Lower lobe of right lung (tissue), 2 donors: Measurements from ENCODE around the gene SAPCD2. TPM values are rescaled to one million over a fixed set of nuclear protein-coding genes. Genes with fewer than 3 reads are reported as not detected.
"Not testable (repeated sequence)": the region's sequence is repeated elsewhere in the genome, so short reads cannot be mapped to it uniquely, and the experiment has no call there.

ENCODE experiments used
- ATAC-seq, 2 donors: fragments of 200-7000 bp; cut with Tn5 transposase; one replicate each; pipeline ENCODE4 v1.9.1; 2020 to 2022; ENCODE audit warnings: mild to moderate bottlenecking in 2 of 2, moderate library complexity in 2 of 2
- DNase-seq: peaks from one replicate; pipeline ENCODE4 v3.0.0-alpha.2; 2020
- H3K27ac ChIP-seq: fragments of 200-600 bp; one replicate; pipeline ENCODE4 v1.8.0; 2022
- H3K27me3 ChIP-seq: fragments of 200-600 bp; one replicate; pipeline ENCODE4 v1.8.0; 2022; ENCODE audit warnings: low read depth
- H3K36me3 ChIP-seq: fragments of 200-600 bp; one replicate; pipeline ENCODE4 v1.8.0; 2022; ENCODE audit warnings: mild to moderate bottlenecking
- H3K4me1 ChIP-seq: fragments of 200-600 bp; one replicate; pipeline ENCODE4 v1.8.0; 2022
- H3K4me3 ChIP-seq: fragments of 200-600 bp; one replicate; pipeline ENCODE4 v1.8.0; 2022; ENCODE audit warnings: mild to moderate bottlenecking
- H3K9me3 ChIP-seq: fragments of 200-600 bp; one replicate; pipeline ENCODE4 v1.8.0; 2022
- CTCF ChIP-seq: fragments of 200-600 bp; IDR thresholded peaks from one replicate; pipeline ENCODE4 v1.8.0; 2022; ENCODE audit warnings: antibody characterized with exemption, mild to moderate bottlenecking
- intact Hi-C: fragments of 100-400 bp; cut with DNase I; formaldehyde crosslinking; loops from one replicate; pipeline ENCODE4 v1.11.0; 2022
- total RNA-seq: library from RNA; stranded (reverse); fragmentation: NEBNext Ultra II Directional; extraction: Animal tissue kit (Norgen Biotek cat#: 25700); gene quantifications from one replicate; pipeline ENCODE4 v1.2.1, GENCODE V29; 2021
- donor health status: DM: no; HTN: yes; CAD: no; lungs with severe emphysema.

Gene SAPCD2
- total RNA-seq, 1 donor from 2014 or later: 0.86 TPM

GRCh38 chr9:137035507-137035834, 34.9 kb downstream of the SAPCD2 start:
- H3K36me3 ChIP-seq: peaks cover 19% of the 10 kb centered on the region
- no peak for DNase-seq
- no peaks in the 10 kb centered on the region for H3K9me3 ChIP-seq
- H3K27ac ChIP-seq: no peak overlapping the region
- H3K4me1 ChIP-seq: peaks cover 38% of the 10 kb centered on the region
- H3K4me3 ChIP-seq: no peak overlapping the region
- peak in 1 of 2 donors; percentile 0 for ATAC-seq
- no peaks in the 10 kb centered on the region for H3K27me3 ChIP-seq
- intact Hi-C loops: no loop called here
- TF ChIP-seq CTCF: peak; percentile 2

DNA sequence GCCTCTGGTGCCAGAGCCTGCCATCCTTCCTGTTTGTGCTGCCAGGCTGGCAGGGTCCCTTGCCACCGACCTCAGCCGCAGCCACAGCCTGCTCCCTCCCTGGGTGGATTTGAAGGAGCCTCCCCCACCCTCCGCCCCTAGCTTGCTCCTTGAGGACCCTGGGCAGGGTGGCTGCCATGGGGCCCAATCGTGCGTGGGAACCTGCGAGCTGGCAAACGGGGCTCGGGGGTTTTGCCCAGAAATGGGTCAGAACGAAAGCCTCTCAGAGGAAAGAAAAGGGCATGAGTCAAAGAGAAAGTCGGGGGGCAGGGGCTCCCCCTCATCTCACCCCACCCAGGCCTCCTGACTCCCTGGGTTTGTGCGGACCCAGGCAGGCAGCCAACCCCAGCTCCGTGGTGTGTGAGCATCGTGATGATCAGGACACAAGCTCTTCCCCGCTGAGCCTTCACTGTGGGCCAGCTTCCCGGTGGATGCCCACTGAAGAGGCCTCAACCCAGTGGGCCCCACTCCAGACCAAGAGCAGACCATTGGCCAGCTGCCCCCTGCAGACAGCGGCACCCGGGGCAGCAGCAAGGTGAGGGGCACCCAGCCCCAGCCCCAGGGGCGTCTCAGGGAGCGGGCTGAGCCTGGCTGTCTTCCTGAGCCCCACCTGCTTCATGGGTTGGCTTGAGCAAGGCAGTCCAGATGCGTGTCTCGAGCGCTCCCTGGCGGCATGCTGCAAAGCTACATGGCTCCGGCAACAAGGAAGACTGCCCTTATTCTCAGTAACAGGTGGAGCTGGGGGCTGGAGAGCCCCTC, 35.4 kb downstream of the SAPCD2 start:
- Histone ChIP-seq H3K27ac (peak overlapping the region; percentile 58), H3K4me1 (peaks cover 43% of the 10 kb centered on the region), H3K9me3 (no peaks in the 10 kb centered on the region), H3K36me3 (peaks cover 18% of the 10 kb centered on the region), H3K4me3 (peak overlapping the region; percentile 12), H3K27me3 (no peaks in the 10 kb centered on the region)
- intact Hi-C loops: no loop called here
- DNase-seq: peak; percentile 89
- peak; percentile 81 to 88 for ATAC-seq
- peak; percentile 94 for TF ChIP-seq CTCF

GRCh38 chr9:137034039-137034708, 36.2 kb downstream of the SAPCD2 start:
- DNase-seq (no peak), ATAC-seq (no peak)
- Histone ChIP-seq H3K36me3 (peaks cover 11% of the 10 kb centered on the region), H3K27me3 (no peaks in the 10 kb centered on the region), H3K4me1 (peaks cover 50% of the 10 kb centered on the region), H3K4me3 (peak overlapping the region; percentile 39), H3K27ac (peak overlapping the region; percentile 58), H3K9me3 (no peaks in the 10 kb centered on the region)
- intact Hi-C loops: no loop called here
- TF ChIP-seq CTCF: no peak

GRCh38 chr9:137033481-137033880, 36.9 kb downstream of the SAPCD2 start:
- Histone ChIP-seq H3K4me3 (peak overlapping the region; percentile 39), H3K4me1 (peaks cover 57% of the 10 kb centered on the region)
- ATAC-seq, H3K9me3 ChIP-seq, H3K36me3 ChIP-seq, H3K27ac ChIP-seq, DNase-seq, H3K27me3 ChIP-seq, intact Hi-C loops: not testable (repeated sequence)

DNA sequence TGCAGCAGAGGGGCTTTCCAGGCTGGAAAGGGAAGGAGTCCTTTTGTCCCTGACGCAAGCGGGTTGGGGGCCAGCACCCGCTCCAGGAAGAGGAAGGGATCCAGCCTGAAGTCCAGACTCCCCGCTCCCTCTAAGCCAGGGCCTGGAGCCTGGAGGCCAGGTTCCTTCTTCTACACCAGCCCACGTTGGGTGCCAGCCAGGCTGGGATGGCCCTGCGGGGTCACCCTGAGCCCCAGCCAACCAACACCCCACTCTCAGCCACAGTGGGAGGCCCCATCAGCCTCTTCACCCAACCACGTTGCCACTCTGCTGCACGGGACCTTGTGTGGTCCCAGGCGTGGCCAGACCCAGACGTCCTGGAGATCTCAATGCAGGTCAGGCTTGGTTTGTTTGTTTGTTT, 37.5 kb downstream of the SAPCD2 start:
- peak overlapping the region; percentile 39 for H3K4me3 ChIP-seq
- H3K9me3 ChIP-seq: no peaks in the 10 kb centered on the region
- intact Hi-C loops: no loop called here
- no peaks in the 10 kb centered on the region for H3K36me3 ChIP-seq
- peak in 1 of 2 donors; percentile 48 for ATAC-seq
- no peaks in the 10 kb centered on the region for H3K27me3 ChIP-seq
- peaks cover 59% of the 10 kb centered on the region for H3K4me1 ChIP-seq
- peak; percentile 80 for DNase-seq
- peak overlapping the region; percentile 46 for H3K27ac ChIP-seq
- TF ChIP-seq CTCF: no peak
